Measurements from ENCODE around the gene KCNMB1. TPM values are rescaled to one million over a fixed set of nuclear protein-coding genes. Genes with fewer than 3 reads are reported as not detected.

Gene KCNMB1
- total and polyA plus RNA-seq, 2 of the 13 experiments (the other 11 are each of a cell fraction or from before 2014, with no cell fraction given): not detected

DNA sequence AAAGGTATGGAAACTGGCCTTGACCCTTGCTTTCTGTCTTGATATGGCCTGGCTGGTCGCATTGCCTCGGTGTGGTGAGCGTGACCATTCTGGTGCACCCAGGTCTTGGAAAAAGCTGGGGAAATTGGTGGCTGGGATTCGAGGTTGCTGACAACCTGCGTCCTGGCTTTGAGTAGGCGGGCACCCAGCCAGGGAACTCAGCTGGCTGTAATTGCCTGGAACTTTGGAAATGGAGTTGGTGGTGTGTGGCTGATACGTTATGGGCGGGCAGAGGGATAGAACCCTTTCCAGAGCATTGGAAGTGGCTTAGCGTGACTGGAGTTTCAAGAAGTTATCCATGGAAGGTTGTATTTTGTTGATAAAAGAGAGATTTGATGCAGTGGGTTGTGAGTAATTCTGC, 35.2 kb downstream of the KCNMB1 start (continued):
- no peak for TF ChIP-seq HNF4G (IDR thresholded peaks at IDR 0.05; ENCODE audit: borderline replicate concordance, low read depth, low read length)
- TF ChIP-seq HNF4G (CRISPR knock-in tag; IDR thresholded peaks at IDR 0.05; ENCODE audit: borderline replicate concordance, low read depth): no peak
- no peak for TF ChIP-seq PHF21A (CRISPR knock-in tag; IDR thresholded peaks at IDR 0.05)
- TF ChIP-seq, protein P1, sequence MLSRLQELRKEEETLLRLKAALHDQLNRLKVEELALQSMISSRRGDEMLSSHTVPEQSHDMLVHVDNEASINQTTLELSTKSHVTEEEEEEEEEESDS (CRISPR knock-in tag; IDR thresholded peaks at IDR 0.05; ENCODE audit: borderline replicate concordance): no peak
- TF ChIP-seq, protein P2, sequence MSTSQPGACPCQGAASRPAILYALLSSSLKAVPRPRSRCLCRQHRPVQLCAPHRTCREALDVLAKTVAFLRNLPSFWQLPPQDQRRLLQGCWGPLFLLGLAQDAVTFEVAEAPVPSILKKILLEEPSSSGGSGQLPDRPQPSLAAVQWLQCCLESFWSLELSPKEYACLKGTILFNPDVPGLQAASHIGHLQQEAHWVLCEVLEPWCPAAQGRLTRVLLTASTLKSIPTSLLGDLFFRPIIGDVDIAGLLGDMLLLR (CRISPR knock-in tag; IDR thresholded peaks at IDR 0.05): no peak

DNA sequence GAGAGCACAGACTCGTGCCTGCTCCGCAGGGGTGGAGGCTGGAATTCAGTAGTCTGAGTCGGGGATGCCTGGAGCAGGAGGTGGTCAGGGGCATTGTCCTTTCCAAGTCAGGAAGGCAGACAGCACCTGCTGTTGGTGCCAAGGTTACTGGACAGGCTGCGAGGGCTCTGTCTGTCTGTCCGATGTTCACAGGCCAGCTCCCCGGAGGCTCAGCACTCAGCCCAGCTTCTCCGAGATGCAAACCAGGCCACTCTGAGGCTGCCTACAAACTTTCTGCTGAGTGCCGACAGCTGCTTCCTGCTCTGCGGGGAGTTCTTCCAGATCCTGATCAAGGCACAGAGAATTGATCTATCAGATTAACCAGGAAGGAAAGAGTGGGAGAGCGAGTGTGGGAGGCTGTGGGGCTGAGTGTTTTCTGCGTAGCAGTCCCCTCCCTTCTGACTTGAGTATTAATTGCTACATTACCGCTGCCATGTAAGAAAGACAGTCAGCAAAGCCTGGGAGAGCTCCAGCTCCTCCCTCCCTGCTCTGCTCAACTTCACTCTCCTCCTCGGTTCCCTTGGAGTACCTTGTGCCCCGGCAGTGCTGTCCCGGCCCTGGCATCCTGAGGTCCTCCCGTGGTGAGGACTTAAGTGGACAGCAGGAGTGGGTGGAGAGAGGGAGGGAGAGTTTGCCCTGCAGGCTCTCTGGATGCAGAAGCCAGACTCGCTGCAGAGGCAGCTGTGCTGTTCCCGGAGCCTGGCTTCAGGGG, 36.0 kb downstream of the KCNMB1 start:
- H3K79me2 ChIP-seq (ENCODE audit: insufficient read depth, low read length): no peaks in the 10 kb centered on the region
- no peaks in the 10 kb centered on the region for H3K4me1 ChIP-seq (ENCODE audit: insufficient read depth, low read length)
- WGBS (ENCODE audit: low lambda C conversion rate): 23% methylated on average over 11 of the region's 18 CpGs
- no peak overlapping the region for H3K9ac ChIP-seq (ENCODE audit: insufficient read depth, low read depth, low read length)
- no TSS peak for BruUV-seq (replicated peaks)
- intact Hi-C loops (cut with micrococcal nuclease; ENCODE audit: unreplicated experiment): no loop called here
- no peaks in the 10 kb centered on the region for H3K36me3 ChIP-seq (replicated peaks in 1 of 2; ENCODE audit: control insufficient read depth in 1 of 2, insufficient read depth in 2 of 2, low read length in 2 of 2)
- no peak overlapping the region for H3K4me2 ChIP-seq (ENCODE audit: low read depth, low read length)
- H2AFZ ChIP-seq (ENCODE audit: low read length): no peak overlapping the region
- DNase-seq (ENCODE audit: low spot score) (no peak), FAIRE-seq (no peak), ATAC-seq (no peak)
- ChIA-PET POLR2A (no interaction called here), CTCF (ENCODE audit: low intra/inter-chr PET ratio, low total read pairs) (no interaction called here)
- TF ChIP-seq ZNF891 (CRISPR knock-in tag; IDR thresholded peaks at IDR 0.05) (no peak), ARNTL (CRISPR knock-in tag; IDR thresholded peaks at IDR 0.05) (no peak)
- no peak overlapping the region for H3K4me3 ChIP-seq (replicated peaks in 1 of 3; ENCODE audit: insufficient read depth in 1 of 3, low read depth in 2 of 3, low read length in 3 of 3)
- H4K20me1 ChIP-seq (ENCODE audit: insufficient read depth, low read length): no peaks in the 10 kb centered on the region
- no peaks in the 10 kb centered on the region for H3K9me3 ChIP-seq (ENCODE audit: low read length)
- H3K27me3 ChIP-seq (ENCODE audit: control insufficient read depth in 1 of 2, insufficient read depth in 2 of 2, low read length in 2 of 2): peaks cover 2 to 17% of the 10 kb centered on the region in 2 experiments; a peak in 2 of 5 replicates
- in situ Hi-C loops (cut with HindIII; ENCODE audit: extremely low pct_ligation_motif_present, low pct_unique_long_range_greater_than_20kb): no loop called here
- H3K27ac ChIP-seq (ENCODE audit: extremely low read length, insufficient read depth, low read length): no peak overlapping the region
